HepG2 (cell line): Measurements from ENCODE around the gene NUP107. TPM values are rescaled to one million over a fixed set of nuclear protein-coding genes. Genes with fewer than 3 reads are reported as not detected.

Experiments
- ATAC-seq: fragments of 200-7000 bp; cut with Tn5 transposase; 3 replicates; pipeline ENCODE4 v1.9.1; 2020; ENCODE audit warnings: mild to moderate bottlenecking, moderate library complexity
- BruUV-seq: library from RNA; stranded (reverse); fragments of 400-500 nt; replicated peaks from 2 replicates; lab custom pipeline; 2021; lab: Mats Ljungman, UMichigan
- CTCF ChIA-PET: fragments of 300-600 bp; formaldehyde crosslinking; extraction: SDS; loops from one replicate; lab custom pipeline; 2021; ENCODE audit warnings: low total read pairs, inconsistent platforms, low intra/inter-chr PET ratio; lab: Yijun Ruan, JAX
- POLR2A ChIA-PET: fragments of 350-600 bp; sonication (Branson Sonifier 250); formaldehyde crosslinking; loops from one replicate; lab custom pipeline; 2020; ENCODE audit warnings: antibody characterized with exemption, inconsistent platforms; lab: Yijun Ruan, JAX
- DNase-seq: peaks from one replicate; pipeline ENCODE4 v3.0.0-alpha.2; 2015; ENCODE audit warnings: low spot score
- FAIRE-seq: peaks from 3 replicates; lab custom pipeline; 2011; peaks lifted over from hg19 to GRCh38; lab: Jason Lieb, UNC
- H2AFZ ChIP-seq: one replicate; pipeline ENCODE4 v1.6.1; 2011; ENCODE audit warnings: low read length, inconsistent platforms
- H3K27ac ChIP-seq: fragments of 300-600 bp; 3 replicates; pipeline ENCODE4 v1.8.0; 2011; ENCODE audit warnings: mixed run types, mild to moderate bottlenecking, mixed read lengths, low read length, inconsistent platforms; ENCODE audit not compliant: insufficient read depth; ENCODE audit errors: extremely low read length
- H3K27me3 ChIP-seq, 2 experiments: fragments of 200-600 bp in 1 of 2; 2 replicates in 1 of 2; 3 replicates in 1 of 2; pipeline versions ENCODE4 v1.6.0 to v1.8.0; 2011; ENCODE audit warnings: low read length in 2 of 2, mild to moderate bottlenecking in 2 of 2, moderate library complexity in 2 of 2, inconsistent platforms in 1 of 2; ENCODE audit not compliant: insufficient read depth in 2 of 2, control insufficient read depth in 1 of 2
- H3K36me3 ChIP-seq, 2 experiments: fragments of 200-600 bp in 1 of 2; replicated peaks in 1 of 2; 2 replicates in 1 of 2; 3 replicates in 1 of 2; pipeline versions ENCODE4 v1.5.1 to v1.8.0; 2011; ENCODE audit warnings: low read length in 2 of 2, inconsistent platforms in 1 of 2; ENCODE audit not compliant: insufficient read depth in 2 of 2, control insufficient read depth in 1 of 2
- H3K4me1 ChIP-seq: 2 replicates; pipeline ENCODE4 v1.5.1; 2012; ENCODE audit warnings: low read length, inconsistent platforms; ENCODE audit not compliant: insufficient read depth
- H3K4me2 ChIP-seq: 2 replicates; pipeline ENCODE4 v1.6.0; 2011; ENCODE audit warnings: low read depth, low read length, inconsistent platforms
- H3K4me3 ChIP-seq, 3 experiments: fragments of 200-600 bp in 1 of 3; sonication (generic), shearing (Covaris generic) in 1 of 3; replicated peaks in 1 of 3; 2 replicates each; pipeline ENCODE4 v1.5.1; 2011 to 2016; ENCODE audit warnings: low read length in 3 of 3, inconsistent platforms in 2 of 3, low read depth in 2 of 3, mild to moderate bottlenecking in 2 of 3, control low read depth in 1 of 3, mixed read lengths in 1 of 3; ENCODE audit not compliant: insufficient read depth in 1 of 3
- H3K79me2 ChIP-seq: one replicate; pipeline ENCODE4 v1.6.1; 2011; ENCODE audit warnings: low read length, inconsistent platforms; ENCODE audit not compliant: insufficient read depth
- H3K9ac ChIP-seq: 2 replicates; pipeline ENCODE4 v1.6.0; 2011; ENCODE audit warnings: mild to moderate bottlenecking, low read depth, low read length, inconsistent platforms; ENCODE audit not compliant: insufficient read depth
- H3K9me3 ChIP-seq: 2 replicates; pipeline ENCODE4 v1.5.1; 2012; ENCODE audit warnings: mild to moderate bottlenecking, low read length
- H4K20me1 ChIP-seq: 2 replicates; pipeline ENCODE4 v1.6.0; 2011; ENCODE audit warnings: inconsistent platforms, mild to moderate bottlenecking, low read length, moderate library complexity; ENCODE audit not compliant: insufficient read depth
- CCDC6 ChIP-seq: sonication (generic); formaldehyde crosslinking; IDR thresholded peaks from 2 replicates; pipeline ENCODE4 v1.8.1; 2022; ENCODE audit warnings: mild to moderate bottlenecking, missing genetic modification reagents, moderate library complexity
- CENPX ChIP-seq: sonication (generic); formaldehyde crosslinking; IDR thresholded peaks from 2 replicates; pipeline ENCODE4 v1.9.0; 2021; ENCODE audit warnings: mild to moderate bottlenecking, missing genetic modification reagents, moderate library complexity
- GTF2F1 ChIP-seq: fragments of 150-350 bp; IDR thresholded peaks from 2 replicates; pipeline ENCODE4 v1.6.1; 2014; ENCODE audit warnings: low read length
- JDP2 ChIP-seq: sonication (generic); formaldehyde crosslinking; IDR thresholded peaks from 2 replicates; pipeline ENCODE4 v1.8.1; 2022; ENCODE audit warnings: missing genetic modification reagents, borderline replicate concordance
- MYC ChIP-seq: sonication (generic); formaldehyde crosslinking; IDR thresholded peaks from 2 replicates; pipeline ENCODE4 v1.9.0; 2021; ENCODE audit warnings: missing genetic modification reagents, borderline replicate concordance
- NFE2 ChIP-seq: sonication (generic); formaldehyde crosslinking; IDR thresholded peaks from 2 replicates; pipeline ENCODE4 v1.4.0; 2020; ENCODE audit warnings: missing genetic modification reagents
- NR3C1 ChIP-seq: sonication (generic); formaldehyde crosslinking; IDR thresholded peaks from 2 replicates; pipeline ENCODE4 v1.4.0; 2020; ENCODE audit warnings: missing genetic modification reagents
- PHF21A ChIP-seq: sonication (generic); formaldehyde crosslinking; IDR thresholded peaks from 2 replicates; pipeline ENCODE4 v1.5.0; 2020; ENCODE audit warnings: mild to moderate bottlenecking, missing genetic modification reagents
- SIX1 ChIP-seq: sonication (generic); formaldehyde crosslinking; IDR thresholded peaks from 2 replicates; pipeline ENCODE4 v1.4.0; 2020; ENCODE audit warnings: missing genetic modification reagents, borderline replicate concordance
- TAF15 ChIP-seq: fragments of 200-400 bp; formaldehyde crosslinking; IDR thresholded peaks from one replicate; pipeline ENCODE4 v1.6.1; 2018; ENCODE audit warnings: mild to moderate bottlenecking, low read depth, low read length; ENCODE audit not compliant: poor library complexity, severe bottlenecking
- TBL1XR1 ChIP-seq: fragments of 150-350 bp; IDR thresholded peaks from 2 replicates; pipeline ENCODE4 v1.6.1; 2014; ENCODE audit warnings: borderline replicate concordance, low read length; ENCODE audit not compliant: partially characterized antibody
- ZFP36L2 ChIP-seq: sonication (generic); formaldehyde crosslinking; IDR thresholded peaks from 2 replicates; pipeline ENCODE4 v1.4.0; 2020; ENCODE audit warnings: missing genetic modification reagents
- ZNF773 ChIP-seq: sonication (generic); formaldehyde crosslinking; IDR thresholded peaks from 2 replicates; pipeline ENCODE4 v1.4.0; 2020; ENCODE audit warnings: missing genetic modification reagents, borderline replicate concordance
- ZNF781 ChIP-seq: sonication (generic); formaldehyde crosslinking; IDR thresholded peaks from 2 replicates; pipeline ENCODE4 v1.5.1; 2020; ENCODE audit warnings: borderline replicate concordance, mild to moderate bottlenecking, missing genetic modification reagents; ENCODE audit errors: not compliant biosample characterization
- ZXDC ChIP-seq: sonication (generic); formaldehyde crosslinking; IDR thresholded peaks from 2 replicates; pipeline ENCODE4 v1.5.0; 2020; ENCODE audit warnings: mild to moderate bottlenecking, missing genetic modification reagents
- WGBS: methylation state at CpG from one replicate; pipeline ENCODE4 v1.1.6; 2017; ENCODE audit warnings: low lambda C conversion rate; 5-methylcytosine and 5-hydroxymethylcytosine counted together
- in situ Hi-C: cut with HindIII; loops from 2 replicates; pipeline ENCODE4 v1.10.0; 2017; ENCODE audit warnings: low pct_unique_long_range_greater_than_20kb; ENCODE audit not compliant: extremely low pct_ligation_motif_present
- intact Hi-C: fragments of 100-400 bp; cut with micrococcal nuclease; formaldehyde crosslinking; loops from one replicate; pipeline ENCODE4 v1.10.0; 2022; ENCODE audit not compliant: unreplicated experiment
- polyA plus RNA-seq, 8 experiments: library from polyadenylated mRNA; depleted of rRNA in 3 of 8; stranded (reverse) in 7 of 8; unstranded in 1 of 8; fragments of >200 nt; fragmentation: Illumina TruSeq in 4 of 8; extraction: Trizol in 4 of 8; gene quantifications; 2 replicates each; pipeline versions ENCODE4 v1.2.1 to v1.2.3, GENCODE V29; 2011 to 2016; ENCODE audit warnings: low read depth in 4 of 8, missing spikeins in 1 of 8, mixed read lengths in 1 of 8; ENCODE audit not compliant: insufficient read depth in 1 of 8
- total RNA-seq, 5 experiments: library from RNA; depleted of rRNA; stranded (reverse); fragments of >200 nt; fragmentation: Illumina TruSeq; extraction: Trizol; gene quantifications; 2 replicates each; pipeline ENCODE4 v1.2.3, GENCODE V29; 2016; ENCODE audit warnings: low read depth in 1 of 5
- TF ChIP-seq, protein P1 (sequence below): sonication (generic); formaldehyde crosslinking; IDR thresholded peaks from 2 replicates; pipeline ENCODE4 v1.5.1; 2020; ENCODE audit warnings: mild to moderate bottlenecking, moderate library complexity, missing genetic modification reagents
- TF ChIP-seq, protein P2 (sequence below), 2 experiments: sonication (generic) in 1 of 2; formaldehyde crosslinking in 1 of 2; IDR thresholded peaks; 2 replicates each; pipeline versions ENCODE4 v1.5.1 to v1.6.1; 2011 to 2020; ENCODE audit warnings: borderline replicate concordance in 1 of 2, low read depth in 1 of 2, low read length in 1 of 2, mild to moderate bottlenecking in 1 of 2, missing genetic modification reagents in 1 of 2, moderate library complexity in 1 of 2

Gene NUP107
- total and polyA plus RNA-seq, 2 of the 13 experiments (the other 11 are each of a cell fraction or from before 2014, with no cell fraction given) = 54.7 to 100 TPM

DNA sequence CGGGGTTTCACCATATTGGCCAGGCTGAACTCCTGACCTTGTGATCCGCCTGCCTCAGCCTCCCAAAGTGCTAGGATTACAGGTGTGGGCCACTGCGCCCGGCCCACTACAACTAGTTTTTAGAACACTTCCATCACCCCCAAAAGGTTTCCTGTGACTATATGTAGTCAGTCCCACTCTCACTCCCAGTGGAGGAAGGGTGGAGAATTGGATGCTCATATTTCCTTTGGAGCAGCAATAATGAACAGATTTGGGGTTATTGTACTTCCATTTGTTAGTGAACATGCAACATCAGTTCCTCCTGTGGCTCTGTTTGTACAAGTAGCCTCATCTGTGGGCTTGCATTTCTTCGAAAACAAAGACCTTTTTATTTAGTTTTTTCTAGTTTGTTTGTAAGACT is 40.3 kb upstream of the NUP107 start:
- Histone ChIP-seq H3K79me2 (peaks cover 47% of the 10 kb centered on the region), H3K9me3 (no peaks in the 10 kb centered on the region), H3K27ac (no peak overlapping the region), H3K4me2 (no peak overlapping the region), H2AFZ (no peak overlapping the region), H3K4me3 (no peak overlapping the region), H3K4me1 (peaks cover 6% of the 10 kb centered on the region; the same call in 1 of the 2 replicates), H4K20me1 (peaks cover 7% of the 10 kb centered on the region; the same call in 1 of the 2 replicates), H3K27me3 (no peaks in the 10 kb centered on the region), H3K36me3 (peaks cover 3 to 18% of the 10 kb centered on the region in 2 experiments), H3K9ac (no peak overlapping the region)
- CTCF ChIA-PET = no interaction called here
- 98% methylated on average over 5 of the region's 5 CpGs for WGBS
- intact Hi-C loops (no loop called here), in situ Hi-C loops (no loop called here)
- no peak for ATAC-seq
- TF ChIP-seq, protein P1, sequence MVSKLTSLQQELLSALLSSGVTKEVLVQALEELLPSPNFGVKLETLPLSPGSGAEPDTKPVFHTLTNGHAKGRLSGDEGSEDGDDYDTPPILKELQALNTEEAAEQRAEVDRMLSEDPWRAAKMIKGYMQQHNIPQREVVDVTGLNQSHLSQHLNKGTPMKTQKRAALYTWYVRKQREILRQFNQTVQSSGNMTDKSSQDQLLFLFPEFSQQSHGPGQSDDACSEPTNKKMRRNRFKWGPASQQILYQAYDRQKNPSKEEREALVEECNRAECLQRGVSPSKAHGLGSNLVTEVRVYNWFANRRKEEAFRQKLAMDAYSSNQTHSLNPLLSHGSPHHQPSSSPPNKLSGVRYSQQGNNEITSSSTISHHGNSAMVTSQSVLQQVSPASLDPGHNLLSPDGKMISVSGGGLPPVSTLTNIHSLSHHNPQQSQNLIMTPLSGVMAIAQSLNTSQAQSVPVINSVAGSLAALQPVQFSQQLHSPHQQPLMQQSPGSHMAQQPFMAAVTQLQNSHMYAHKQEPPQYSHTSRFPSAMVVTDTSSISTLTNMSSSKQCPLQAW (CRISPR knock-in tag) = no peak
- TF ChIP-seq ZFP36L2 (CRISPR knock-in tag) (no peak), TBL1XR1 (no peak), JDP2 (CRISPR knock-in tag) (no peak), MYC (no peak), NR3C1 (CRISPR knock-in tag) (no peak), PHF21A (CRISPR knock-in tag) (no peak), ZNF781 (CRISPR knock-in tag) (no peak), ZXDC (CRISPR knock-in tag) (no peak), GTF2F1 (no peak), CCDC6 (CRISPR knock-in tag) (no peak), SIX1 (CRISPR knock-in tag) (no peak), TAF15 (no peak), NFE2 (CRISPR knock-in tag) (no peak), CENPX (CRISPR knock-in tag) (no peak), ZNF773 (no peak)
- TF ChIP-seq, protein P2, sequence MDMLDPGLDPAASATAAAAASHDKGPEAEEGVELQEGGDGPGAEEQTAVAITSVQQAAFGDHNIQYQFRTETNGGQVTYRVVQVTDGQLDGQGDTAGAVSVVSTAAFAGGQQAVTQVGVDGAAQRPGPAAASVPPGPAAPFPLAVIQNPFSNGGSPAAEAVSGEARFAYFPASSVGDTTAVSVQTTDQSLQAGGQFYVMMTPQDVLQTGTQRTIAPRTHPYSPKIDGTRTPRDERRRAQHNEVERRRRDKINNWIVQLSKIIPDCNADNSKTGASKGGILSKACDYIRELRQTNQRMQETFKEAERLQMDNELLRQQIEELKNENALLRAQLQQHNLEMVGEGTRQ (IDR thresholded peaks at IDR 0.05; ENCODE audit: low read depth, low read length) = no peak
- TF ChIP-seq, protein P2 (CRISPR knock-in tag; IDR thresholded peaks at IDR 0.05; ENCODE audit: borderline replicate concordance) = no peak
- POLR2A ChIA-PET = no interaction called here
- DNase-seq = no peak
- BruUV-seq = no TSS peak
- no peak for FAIRE-seq
